ENCODE results near the gene OSGEP. TPM values are rescaled to one million over a fixed set of nuclear protein-coding genes. Genes with fewer than 3 reads are reported as not detected.

OSGEP gene
- total and polyA plus RNA-seq, 2 experiments from 2014 or later, result 29.0 to 59.5 TPM

DNA sequence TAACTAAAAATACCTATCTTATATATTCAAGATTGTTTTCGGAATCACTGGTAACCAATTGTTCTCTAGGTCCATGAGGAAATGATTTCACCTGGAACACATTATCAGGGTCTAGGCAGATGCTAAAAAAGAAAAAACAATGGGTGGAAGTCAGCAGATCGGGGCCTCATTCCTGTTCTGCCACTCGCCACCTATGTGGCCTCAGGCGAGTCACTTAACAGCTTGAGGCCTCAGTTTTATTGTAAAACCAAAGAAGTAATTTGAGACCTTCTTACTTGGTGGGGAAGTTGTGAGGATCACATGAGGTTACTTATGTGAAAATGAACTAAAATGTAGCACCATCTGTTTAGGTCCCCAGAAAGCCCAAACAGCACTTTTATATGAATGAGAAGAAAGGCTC is 44.5 kb upstream of the OSGEP start:
- H3K36me3 ChIP-seq (ENCODE audit: insufficient read depth), result no peaks in the 10 kb centered on the region
- peak; percentile 49 for DNase-seq (ENCODE audit: low spot score)
- peaks cover 33% of the 10 kb centered on the region for H3K4me1 Mint-ChIP-seq
- H3K79me2 ChIP-seq (replicated peaks; ENCODE audit: insufficient read depth), result no peaks in the 10 kb centered on the region
- no peaks in the 10 kb centered on the region; the same call in 1 of the 2 replicates for H3F3A ChIP-seq (replicated peaks; ENCODE audit: low read depth)
- TF ChIP-seq, protein P1, sequence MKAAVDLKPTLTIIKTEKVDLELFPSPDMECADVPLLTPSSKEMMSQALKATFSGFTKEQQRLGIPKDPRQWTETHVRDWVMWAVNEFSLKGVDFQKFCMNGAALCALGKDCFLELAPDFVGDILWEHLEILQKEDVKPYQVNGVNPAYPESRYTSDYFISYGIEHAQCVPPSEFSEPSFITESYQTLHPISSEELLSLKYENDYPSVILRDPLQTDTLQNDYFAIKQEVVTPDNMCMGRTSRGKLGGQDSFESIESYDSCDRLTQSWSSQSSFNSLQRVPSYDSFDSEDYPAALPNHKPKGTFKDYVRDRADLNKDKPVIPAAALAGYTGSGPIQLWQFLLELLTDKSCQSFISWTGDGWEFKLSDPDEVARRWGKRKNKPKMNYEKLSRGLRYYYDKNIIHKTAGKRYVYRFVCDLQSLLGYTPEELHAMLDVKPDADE (IDR thresholded peaks at IDR 0.05), result no peak
- TF ChIP-seq, protein P2, sequence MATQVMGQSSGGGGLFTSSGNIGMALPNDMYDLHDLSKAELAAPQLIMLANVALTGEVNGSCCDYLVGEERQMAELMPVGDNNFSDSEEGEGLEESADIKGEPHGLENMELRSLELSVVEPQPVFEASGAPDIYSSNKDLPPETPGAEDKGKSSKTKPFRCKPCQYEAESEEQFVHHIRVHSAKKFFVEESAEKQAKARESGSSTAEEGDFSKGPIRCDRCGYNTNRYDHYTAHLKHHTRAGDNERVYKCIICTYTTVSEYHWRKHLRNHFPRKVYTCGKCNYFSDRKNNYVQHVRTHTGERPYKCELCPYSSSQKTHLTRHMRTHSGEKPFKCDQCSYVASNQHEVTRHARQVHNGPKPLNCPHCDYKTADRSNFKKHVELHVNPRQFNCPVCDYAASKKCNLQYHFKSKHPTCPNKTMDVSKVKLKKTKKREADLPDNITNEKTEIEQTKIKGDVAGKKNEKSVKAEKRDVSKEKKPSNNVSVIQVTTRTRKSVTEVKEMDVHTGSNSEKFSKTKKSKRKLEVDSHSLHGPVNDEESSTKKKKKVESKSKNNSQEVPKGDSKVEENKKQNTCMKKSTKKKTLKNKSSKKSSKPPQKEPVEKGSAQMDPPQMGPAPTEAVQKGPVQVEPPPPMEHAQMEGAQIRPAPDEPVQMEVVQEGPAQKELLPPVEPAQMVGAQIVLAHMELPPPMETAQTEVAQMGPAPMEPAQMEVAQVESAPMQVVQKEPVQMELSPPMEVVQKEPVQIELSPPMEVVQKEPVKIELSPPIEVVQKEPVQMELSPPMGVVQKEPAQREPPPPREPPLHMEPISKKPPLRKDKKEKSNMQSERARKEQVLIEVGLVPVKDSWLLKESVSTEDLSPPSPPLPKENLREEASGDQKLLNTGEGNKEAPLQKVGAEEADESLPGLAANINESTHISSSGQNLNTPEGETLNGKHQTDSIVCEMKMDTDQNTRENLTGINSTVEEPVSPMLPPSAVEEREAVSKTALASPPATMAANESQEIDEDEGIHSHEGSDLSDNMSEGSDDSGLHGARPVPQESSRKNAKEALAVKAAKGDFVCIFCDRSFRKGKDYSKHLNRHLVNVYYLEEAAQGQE (IDR thresholded peaks at IDR 0.05; ENCODE audit: unreplicated experiment), result no peak
- TF ChIP-seq EZH2phosphoT487 (IDR thresholded peaks at IDR 0.05; ENCODE audit: unreplicated experiment) (no peak), ZNF331 (CRISPR knock-in tag; IDR thresholded peaks at IDR 0.05; ENCODE audit: low read depth) (no peak), NANOG (IDR thresholded peaks at IDR 0.05; ENCODE audit: borderline replicate concordance) (no peak), JUNB (IDR thresholded peaks at IDR 0.05; ENCODE audit: unreplicated experiment) (no peak)
- H3K27ac ChIP-seq (ENCODE audit: low read depth), result no peak overlapping the region
- H3K27ac Mint-ChIP-seq, result peak overlapping the region; percentile 30; the same call in 1 of the 2 replicates
- H3K9me3 Mint-ChIP-seq, result peaks cover 8% of the 10 kb centered on the region; the same call in 2 of the 3 replicates
- H4K20me1 ChIP-seq (replicated peaks; ENCODE audit: insufficient read depth), result no peaks in the 10 kb centered on the region
- H3K27me3 ChIP-seq (ENCODE audit: insufficient read depth), result no peaks in the 10 kb centered on the region
- H3K4me2 ChIP-seq, result peak overlapping the region; percentile 5; the same call in 1 of the 2 replicates
- ATAC-seq, result peak; percentile 74
- no peak overlapping the region; the same call in 2 of the 3 replicates for H3K4me3 Mint-ChIP-seq
- H3K27me3 Mint-ChIP-seq (ENCODE audit: insufficient read depth, low read depth, poor library complexity), result peaks cover 2% of the 10 kb centered on the region
- H3K9me2 ChIP-seq (ENCODE audit: insufficient read depth), result no peaks in the 10 kb centered on the region; the same call in 1 of the 2 replicates
- H3K4me3 ChIP-seq, result no peak overlapping the region
- peak overlapping the region; percentile 2; the same call in 1 of the 2 replicates for H2AFZ ChIP-seq
- peaks cover 21% of the 10 kb centered on the region for H3K4me1 ChIP-seq (ENCODE audit: insufficient read depth)
- peaks cover 5% of the 10 kb centered on the region for H3K36me3 Mint-ChIP-seq (ENCODE audit: low read depth)

DNA sequence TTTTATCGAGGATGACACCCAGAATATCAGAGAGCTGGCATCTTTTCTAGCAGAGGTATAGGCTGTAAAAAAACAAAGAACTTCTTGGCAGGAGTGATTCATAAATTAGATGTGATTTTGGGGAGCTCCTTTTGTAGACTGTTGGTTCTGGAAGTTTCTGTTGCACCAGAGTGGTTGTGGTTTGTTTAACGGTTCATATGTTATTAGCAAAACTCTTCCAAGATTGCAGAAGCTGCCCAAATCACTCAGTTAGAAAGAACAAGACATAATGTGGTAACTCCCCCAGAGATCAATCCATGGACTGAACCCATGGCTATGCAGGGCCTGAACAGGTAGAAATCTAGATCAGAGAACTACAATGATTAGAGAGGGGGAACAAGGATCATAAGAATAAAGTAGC is 44.0 kb upstream of the OSGEP start:
- peak overlapping the region; percentile 45 for H2AFZ ChIP-seq
- H3K9me2 ChIP-seq (ENCODE audit: insufficient read depth), result no peaks in the 10 kb centered on the region; the same call in 1 of the 2 replicates
- no peak overlapping the region for H3K4me3 ChIP-seq
- no peaks in the 10 kb centered on the region for H4K20me1 ChIP-seq (replicated peaks; ENCODE audit: insufficient read depth)
- Mint-ChIP-seq H3K4me3 (no peak overlapping the region), H3K36me3 (ENCODE audit: low read depth) (peaks cover under 1% of the 10 kb centered on the region; the same call in 2 of the 3 replicates), H3K27me3 (ENCODE audit: insufficient read depth, low read depth, poor library complexity) (peaks cover 3% of the 10 kb centered on the region), H3K4me1 (peaks cover 36% of the 10 kb centered on the region), H3K27ac (peak overlapping the region; percentile 34), H3K9me3 (peaks cover 3% of the 10 kb centered on the region; the same call in 2 of the 3 replicates)
- DNase-seq (ENCODE audit: low spot score), result no peak
- TF ChIP-seq JUNB (IDR thresholded peaks at IDR 0.05; ENCODE audit: unreplicated experiment) (no peak), POLR2AphosphoS5 (IDR thresholded peaks at IDR 0.05; ENCODE audit: low read depth) (no peak)
- TF ChIP-seq, protein P3, sequence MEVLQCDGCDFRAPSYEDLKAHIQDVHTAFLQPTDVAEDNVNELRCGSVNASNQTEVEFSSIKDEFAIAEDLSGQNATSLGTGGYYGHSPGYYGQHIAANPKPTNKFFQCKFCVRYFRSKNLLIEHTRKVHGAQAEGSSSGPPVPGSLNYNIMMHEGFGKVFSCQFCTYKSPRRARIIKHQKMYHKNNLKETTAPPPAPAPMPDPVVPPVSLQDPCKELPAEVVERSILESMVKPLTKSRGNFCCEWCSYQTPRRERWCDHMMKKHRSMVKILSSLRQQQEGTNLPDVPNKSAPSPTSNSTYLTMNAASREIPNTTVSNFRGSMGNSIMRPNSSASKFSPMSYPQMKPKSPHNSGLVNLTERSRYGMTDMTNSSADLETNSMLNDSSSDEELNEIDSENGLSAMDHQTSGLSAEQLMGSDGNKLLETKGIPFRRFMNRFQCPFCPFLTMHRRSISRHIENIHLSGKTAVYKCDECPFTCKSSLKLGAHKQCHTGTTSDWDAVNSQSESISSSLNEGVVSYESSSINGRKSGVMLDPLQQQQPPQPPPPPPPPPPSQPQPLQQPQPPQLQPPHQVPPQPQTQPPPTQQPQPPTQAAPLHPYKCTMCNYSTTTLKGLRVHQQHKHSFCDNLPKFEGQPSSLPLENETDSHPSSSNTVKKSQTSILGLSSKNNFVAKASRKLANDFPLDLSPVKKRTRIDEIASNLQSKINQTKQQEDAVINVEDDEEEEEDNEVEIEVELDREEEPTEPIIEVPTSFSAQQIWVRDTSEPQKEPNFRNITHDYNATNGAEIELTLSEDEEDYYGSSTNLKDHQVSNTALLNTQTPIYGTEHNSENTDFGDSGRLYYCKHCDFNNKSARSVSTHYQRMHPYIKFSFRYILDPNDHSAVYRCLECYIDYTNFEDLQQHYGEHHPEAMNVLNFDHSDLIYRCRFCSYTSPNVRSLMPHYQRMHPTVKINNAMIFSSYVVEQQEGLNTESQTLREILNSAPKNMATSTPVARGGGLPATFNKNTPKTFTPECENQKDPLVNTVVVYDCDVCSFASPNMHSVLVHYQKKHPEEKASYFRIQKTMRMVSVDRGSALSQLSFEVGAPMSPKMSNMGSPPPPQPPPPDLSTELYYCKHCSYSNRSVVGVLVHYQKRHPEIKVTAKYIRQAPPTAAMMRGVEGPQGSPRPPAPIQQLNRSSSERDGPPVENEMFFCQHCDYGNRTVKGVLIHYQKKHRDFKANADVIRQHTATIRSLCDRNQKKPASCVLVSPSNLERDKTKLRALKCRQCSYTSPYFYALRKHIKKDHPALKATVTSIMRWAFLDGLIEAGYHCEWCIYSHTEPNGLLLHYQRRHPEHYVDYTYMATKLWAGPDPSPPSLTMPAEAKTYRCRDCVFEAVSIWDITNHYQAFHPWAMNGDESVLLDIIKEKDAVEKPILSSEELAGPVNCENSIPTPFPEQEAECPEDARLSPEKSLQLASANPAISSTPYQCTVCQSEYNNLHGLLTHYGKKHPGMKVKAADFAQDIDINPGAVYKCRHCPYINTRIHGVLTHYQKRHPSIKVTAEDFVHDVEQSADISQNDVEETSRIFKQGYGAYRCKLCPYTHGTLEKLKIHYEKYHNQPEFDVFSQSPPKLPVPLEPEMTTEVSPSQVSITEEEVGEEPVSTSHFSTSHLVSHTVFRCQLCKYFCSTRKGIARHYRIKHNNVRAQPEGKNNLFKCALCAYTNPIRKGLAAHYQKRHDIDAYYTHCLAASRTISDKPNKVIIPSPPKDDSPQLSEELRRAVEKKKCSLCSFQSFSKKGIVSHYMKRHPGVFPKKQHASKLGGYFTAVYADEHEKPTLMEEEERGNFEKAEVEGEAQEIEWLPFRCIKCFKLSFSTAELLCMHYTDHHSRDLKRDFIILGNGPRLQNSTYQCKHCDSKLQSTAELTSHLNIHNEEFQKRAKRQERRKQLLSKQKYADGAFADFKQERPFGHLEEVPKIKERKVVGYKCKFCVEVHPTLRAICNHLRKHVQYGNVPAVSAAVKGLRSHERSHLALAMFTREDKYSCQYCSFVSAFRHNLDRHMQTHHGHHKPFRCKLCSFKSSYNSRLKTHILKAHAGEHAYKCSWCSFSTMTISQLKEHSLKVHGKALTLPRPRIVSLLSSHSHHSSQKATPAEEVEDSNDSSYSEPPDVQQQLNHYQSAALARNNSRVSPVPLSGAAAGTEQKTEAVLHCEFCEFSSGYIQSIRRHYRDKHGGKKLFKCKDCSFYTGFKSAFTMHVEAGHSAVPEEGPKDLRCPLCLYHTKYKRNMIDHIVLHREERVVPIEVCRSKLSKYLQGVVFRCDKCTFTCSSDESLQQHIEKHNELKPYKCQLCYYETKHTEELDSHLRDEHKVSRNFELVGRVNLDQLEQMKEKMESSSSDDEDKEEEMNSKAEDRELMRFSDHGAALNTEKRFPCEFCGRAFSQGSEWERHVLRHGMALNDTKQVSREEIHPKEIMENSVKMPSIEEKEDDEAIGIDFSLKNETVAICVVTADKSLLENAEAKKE (CRISPR knock-in tag; IDR thresholded peaks at IDR 0.05), result no peak
- H3F3A ChIP-seq (replicated peaks; ENCODE audit: low read depth), result peaks cover 2% of the 10 kb centered on the region; the same call in 1 of the 2 replicates
- H3K4me2 ChIP-seq, result peak overlapping the region; percentile 5; the same call in 1 of the 2 replicates
- no peaks in the 10 kb centered on the region for H3K79me2 ChIP-seq (replicated peaks; ENCODE audit: insufficient read depth)
- no peaks in the 10 kb centered on the region for H3K27me3 ChIP-seq (ENCODE audit: insufficient read depth)
- peak overlapping the region; percentile 40; the same call in 1 of the 2 replicates for H3K27ac ChIP-seq (ENCODE audit: low read depth)
- H3K4me1 ChIP-seq (ENCODE audit: insufficient read depth), result peaks cover 21% of the 10 kb centered on the region
- no peak for ATAC-seq
- no peaks in the 10 kb centered on the region for H3K36me3 ChIP-seq (ENCODE audit: insufficient read depth)

Data from GM23338 (cell line).